ENCODE results near the gene DPH2.

DPH2 gene

DNA sequence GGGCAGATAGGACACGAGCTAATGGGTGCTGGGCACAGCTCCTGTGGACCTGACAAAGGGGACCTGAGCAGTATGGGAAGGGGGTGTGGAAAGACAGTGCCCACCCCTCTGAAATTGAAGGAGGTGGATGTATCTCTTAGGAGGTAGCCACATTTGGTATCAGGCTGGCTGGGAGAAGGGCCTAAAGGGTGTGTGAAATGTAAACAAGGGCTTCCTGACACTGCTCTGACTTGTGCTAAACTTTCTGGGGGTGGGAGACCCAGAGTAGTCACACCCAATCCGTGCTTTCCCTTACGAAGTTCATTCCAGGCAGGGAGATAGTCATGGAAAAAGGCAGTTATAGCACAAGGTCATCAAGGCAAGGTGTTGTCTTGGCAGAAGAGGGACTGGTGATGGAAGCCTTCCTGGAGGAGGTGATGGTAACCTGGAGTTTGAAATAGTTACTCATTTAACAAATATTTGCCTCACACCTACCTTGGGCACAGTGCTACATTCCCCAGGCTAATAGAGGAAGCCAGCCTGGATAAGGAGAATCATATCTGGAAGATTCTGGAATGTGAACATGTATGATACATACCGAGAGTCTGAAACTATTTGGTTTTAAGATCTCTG is 16.3 kb downstream of the DPH2 start:
- no peak for DNase-seq

GRCh38 chr1:43986712-43987111 is 16.9 kb downstream of the DPH2 start:
- DNase-seq = no peak

DNA sequence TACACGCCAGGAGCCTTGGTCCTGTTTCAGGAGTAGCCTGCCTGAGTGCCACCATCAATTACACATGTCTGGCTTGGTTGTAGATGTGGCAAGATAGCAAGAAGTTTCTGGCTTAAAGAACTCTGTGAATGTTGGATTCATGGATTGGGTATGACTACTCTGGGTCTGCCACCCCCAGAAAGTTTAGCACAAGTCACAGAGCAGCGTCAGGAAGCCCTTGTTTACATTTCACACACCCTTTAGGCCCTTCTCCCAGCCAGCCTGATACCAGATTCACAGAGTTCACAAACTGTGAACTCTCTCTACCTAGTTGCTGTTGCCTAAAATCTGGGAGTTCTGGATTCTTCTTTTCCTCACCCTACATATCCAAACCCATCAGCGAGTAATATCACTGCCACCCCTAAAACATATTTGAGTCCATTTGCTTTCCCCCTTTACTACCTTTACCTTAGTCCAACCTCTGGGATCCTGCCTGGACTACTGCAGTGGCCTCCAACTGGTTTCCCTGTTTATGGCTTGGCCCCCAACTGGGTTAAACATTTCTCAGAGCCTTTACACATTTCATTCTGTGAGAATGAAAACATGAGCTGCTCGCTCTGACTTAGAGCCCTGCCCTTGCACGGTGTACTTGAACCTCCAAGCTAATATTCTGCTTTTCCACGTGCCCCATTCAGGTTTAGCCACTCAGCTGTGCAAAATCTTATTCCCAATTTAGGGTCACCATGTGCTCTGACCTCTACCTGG is 17.5 kb downstream of the DPH2 start:
- DNase-seq = no peak

DNA sequence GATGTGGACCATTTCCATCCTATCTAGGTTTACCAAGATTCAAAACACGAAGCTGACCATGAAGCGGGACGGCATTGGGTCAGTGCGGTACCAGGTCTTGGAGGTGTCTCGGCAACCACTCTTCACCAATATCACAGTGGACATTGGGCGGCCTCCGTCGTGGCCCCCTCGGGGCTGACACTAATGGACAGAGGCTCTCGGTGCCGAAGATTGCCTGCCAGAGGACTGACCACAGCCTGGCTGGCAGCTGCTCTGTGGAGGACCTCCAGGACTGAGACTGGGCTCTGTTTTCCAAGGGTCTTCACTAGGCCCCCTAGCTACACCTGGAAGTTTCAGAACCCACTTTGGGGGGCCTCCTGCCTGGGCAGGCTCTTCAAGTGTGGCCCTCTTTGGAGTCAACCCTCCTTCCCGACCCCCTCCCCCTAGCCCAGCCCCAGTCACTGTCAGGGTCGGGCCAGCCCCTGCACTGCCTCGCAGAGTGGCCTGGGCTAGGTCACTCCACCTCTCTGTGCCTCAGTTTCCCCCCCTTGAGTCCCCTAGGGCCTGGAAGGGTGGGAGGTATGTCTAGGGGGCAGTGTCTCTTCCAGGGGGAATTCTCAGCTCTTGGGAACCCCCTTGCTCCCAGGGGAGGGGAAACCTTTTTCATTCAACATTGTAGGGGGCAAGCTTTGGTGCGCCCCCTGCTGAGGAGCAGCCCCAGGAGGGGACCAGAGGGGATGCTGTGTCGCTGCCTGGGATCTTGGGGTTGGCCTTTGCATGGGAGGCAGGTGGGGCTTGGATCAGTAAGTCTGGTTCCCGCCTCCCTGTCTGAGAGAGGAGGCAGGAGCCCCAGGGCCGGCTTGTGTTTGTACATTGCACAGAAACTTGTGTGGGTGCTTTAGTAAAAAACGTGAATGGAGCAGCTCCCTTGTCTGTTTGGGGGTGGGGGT is 20.7 kb downstream of the DPH2 start:
- no peak for DNase-seq

DNA sequence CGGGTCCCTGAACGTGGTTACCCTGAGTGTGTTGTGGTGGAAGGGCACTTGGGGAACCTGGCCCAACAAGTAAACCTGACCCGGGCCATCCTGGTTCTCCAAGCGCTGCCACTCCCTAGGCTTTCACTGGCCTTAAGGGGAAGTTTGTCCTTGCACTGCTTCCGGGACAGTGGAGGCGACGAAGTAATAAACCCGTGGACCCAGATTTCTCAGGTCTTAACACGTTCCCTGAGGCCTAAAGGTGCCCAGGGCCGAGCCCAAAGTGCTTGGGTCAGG is 21.3 kb downstream of the DPH2 start:
- DNase-seq = no peak

GRCh38 chr1:43991476-43992231 is 21.8 kb downstream of the DPH2 start, which contains the start of gene CCDC24:
CCDC24 (plus strand) TSS chr1:43991599; CDS start chr1:43991879, 280 bp downstream.
- DNase-seq = peak; percentile 45

GRCh38 chr1:43992232-43992995 is 22.6 kb downstream of the DPH2 start:
- DNase-seq = no peak

- DNase-seq = no peak
These were observed 23.6 kb downstream of the DPH2 start for GRCh38 chr1:43993206-43993914.

- no peak for DNase-seq
These were observed 24.3 kb downstream of the DPH2 start for GRCh38 chr1:43994071-43994470.

DNA sequence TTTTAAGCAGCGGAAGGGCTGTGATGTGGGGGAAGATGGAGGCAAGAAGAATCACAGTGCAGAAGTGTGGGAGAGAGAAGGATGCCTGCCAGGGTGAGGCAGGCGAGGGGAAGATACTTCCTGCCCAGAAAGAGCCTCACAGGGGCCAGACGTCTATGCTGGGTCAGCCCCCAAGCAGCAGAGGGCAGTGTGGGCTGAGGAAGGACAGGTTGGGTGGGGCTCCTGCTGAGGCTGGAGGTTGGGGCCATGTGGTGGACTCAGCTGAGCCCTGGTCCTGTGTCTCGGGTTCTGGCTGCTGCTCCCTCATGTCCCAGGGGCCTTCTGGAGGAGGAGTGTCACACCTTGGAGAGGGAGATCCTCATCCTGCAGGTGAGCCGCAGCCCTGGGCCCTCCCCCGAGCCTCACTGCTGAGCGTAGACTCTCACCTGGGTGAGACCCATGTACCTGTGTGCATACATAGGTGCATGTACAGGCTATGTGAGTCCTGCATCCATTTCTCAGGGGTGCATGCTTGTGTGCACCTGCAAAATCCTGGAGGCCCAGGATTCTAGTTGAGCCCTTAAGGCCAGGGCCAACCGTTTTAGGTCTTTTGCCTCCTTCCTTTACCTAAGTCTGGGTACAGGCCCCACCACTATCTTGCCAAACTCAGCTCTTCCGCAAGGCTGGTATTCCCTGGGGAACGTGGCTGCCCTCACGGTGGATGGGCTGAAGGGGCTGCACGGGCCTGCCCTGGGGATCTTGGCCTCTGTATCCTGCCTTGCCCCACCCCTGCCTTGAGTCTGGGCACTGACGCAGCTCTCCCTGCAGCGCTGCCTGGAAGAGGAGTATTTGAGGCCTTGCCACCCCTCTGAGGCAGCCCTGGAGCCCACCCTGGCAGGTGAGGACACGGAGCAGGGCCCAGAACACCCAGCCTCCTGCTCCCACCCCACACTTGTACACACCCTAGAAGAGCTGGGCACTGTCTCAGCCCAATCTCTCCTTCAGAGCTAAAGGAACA is 25.3 kb downstream of the DPH2 start:
- DNase-seq = no peak

DNA sequence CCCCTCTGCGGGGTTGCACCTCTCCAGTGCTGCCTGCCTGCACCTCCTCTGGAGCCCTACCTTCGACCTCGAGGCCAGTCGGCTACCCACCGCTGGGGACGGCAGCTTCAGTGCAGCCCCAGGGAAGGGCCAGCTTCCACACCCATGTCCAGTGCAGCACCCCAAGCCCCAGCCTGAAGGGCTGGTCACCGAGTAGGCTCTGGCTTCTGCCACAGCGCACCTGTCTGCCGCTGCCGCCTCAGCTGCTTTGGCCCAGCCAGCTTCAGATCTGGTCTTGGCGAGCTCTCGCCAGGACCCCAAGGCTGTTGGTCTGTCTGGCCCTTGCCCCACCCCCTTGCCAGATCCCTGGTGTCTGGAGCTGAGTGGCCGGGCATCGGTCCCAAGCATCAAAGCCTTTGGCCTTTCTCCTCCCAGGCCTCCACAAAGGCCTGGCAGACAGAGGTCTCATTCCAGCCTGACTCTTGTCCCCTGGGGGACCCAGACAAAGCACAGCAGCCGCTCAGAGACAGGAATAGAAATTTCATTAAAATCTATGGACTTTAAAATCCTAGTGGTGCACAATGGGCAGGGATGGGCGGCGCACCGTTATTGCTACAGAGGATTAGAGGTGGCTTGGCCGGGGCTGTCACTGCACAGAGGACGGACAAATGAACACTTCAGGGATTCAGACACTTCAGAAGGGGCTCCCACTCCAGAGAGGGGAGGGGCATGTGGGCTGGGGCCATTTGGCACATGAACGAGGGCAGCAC is 26.3 kb downstream of the DPH2 start:
- DNase-seq = no peak

- DNase-seq = no peak
These were observed 26.9 kb downstream of the DPH2 start for GRCh38 chr1:43996733-43997115.

DNA sequence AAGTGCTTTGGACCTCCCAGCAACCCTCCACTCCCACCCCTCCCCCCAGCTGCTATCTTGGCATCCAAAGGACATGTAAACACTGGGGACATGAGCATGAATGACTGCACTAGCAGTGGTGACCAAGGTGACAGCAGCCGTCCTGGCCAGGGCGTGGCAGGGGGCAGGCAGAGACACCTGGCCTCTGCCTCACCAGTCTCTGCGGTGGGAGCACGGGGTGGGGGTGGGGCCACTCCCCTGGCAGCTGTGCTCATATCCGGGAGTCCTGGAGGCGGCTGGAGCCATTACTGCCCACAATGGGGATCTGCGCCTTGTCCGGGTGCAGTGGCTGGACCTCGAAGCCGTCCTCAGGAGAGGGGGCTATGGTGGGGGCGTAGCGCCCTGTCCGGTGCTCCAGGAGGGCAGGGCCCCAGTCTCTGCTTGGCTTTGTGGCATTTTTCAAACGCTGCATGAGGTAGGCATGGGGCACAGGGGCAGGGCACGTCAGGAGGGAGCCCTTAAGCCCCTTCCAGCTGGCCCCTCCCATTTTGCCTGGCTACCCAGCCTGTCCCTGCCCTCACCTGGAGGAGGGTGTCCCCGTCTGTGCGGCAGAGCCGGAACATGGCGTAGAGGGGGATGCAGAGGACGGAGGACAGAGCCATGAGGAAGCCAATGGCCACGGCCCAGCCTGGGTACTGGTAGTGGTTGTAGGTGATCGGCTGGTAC is 27.6 kb downstream of the DPH2 start:
- DNase-seq = no peak

- DNase-seq = no peak
These were observed 28.2 kb downstream of the DPH2 start for GRCh38 chr1:43998000-43998378.

DNA sequence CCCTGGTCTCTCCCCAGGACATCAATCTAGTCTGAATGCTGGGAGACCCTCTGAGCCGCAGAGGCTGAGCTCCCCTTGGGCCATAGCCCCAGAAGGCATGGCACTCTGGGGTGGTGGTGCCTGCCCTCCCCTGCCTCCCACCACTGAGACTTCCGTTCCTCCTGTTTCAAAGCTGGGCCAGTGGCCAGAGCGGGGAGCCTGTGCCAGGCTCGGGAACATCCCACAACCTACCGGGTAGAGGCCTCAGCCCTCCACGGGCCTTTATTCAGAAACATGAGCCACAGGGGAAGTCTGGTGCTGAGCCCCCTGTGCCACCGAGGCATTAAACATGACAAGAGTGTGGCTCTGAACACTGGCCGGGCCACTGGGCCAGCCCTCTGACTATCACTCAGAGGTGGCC is 29.6 kb downstream of the DPH2 start:
- no peak for DNase-seq

DNA sequence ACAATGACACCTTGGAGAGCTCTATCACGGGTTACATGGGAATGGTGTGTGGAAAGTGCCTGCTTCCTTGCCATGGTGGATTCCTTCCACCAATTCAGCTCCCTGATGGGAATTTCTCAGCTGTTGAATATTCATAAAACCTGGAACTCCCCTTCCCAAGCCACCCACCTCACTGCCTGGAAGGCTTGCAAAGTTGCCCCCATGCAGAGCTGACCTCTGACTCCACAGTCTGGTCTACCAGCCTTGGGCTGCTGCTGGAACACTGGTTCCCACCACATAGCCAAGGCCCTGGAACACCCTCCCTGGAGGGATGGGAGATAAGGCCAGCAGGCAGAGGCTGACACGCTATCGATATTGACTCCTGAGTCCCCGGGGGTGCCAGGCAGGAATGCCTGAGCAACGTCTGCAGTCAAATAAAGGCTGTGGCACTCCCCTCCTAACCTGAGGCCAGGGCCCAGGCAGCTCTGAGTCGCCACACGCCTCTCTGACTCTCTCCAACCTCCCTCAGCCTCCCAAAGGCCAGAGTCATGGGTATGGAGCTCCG is 30.4 kb downstream of the DPH2 start:
- no peak for DNase-seq

GRCh38 chr1:44002165-44002564 is 32.4 kb downstream of the DPH2 start:
- no peak for DNase-seq

- no peak for DNase-seq
These were observed 32.9 kb downstream of the DPH2 start for GRCh38 chr1:44002606-44003157.

Measured in NCI-H446 treated with DMSO at 0.1 percent for 48 hours (cell line).